Panc1 (cell line): ENCODE results near the gene MAP3K20.

Experiments
- POLR2AphosphoS5 ChIP-seq: IDR thresholded peaks from 2 replicates; pipeline ENCODE4 v1.6.1; 2012; ENCODE audit warnings: mild to moderate bottlenecking, low read depth, low read length, moderate library complexity
- SIN3A ChIP-seq: IDR thresholded peaks from 2 replicates; pipeline ENCODE4 v1.6.1; 2012; ENCODE audit warnings: low read depth, mild to moderate bottlenecking, low read length, moderate library complexity, borderline replicate concordance; ENCODE audit not compliant: insufficient read depth
- TF ChIP-seq, protein P1 (sequence below): fragments of 450-650 bp; IDR thresholded peaks from 2 replicates; pipeline ENCODE4 v1.5.1; 2017; ENCODE audit warnings: mild to moderate bottlenecking
- TF ChIP-seq, protein P2 (sequence below), 2 experiments: IDR thresholded peaks; 2 replicates each; pipeline ENCODE4 v1.6.1; 2011 to 2012; ENCODE audit warnings: low read depth in 2 of 2, control low read depth in 1 of 2, low read length in 1 of 2, mild to moderate bottlenecking in 1 of 2, moderate library complexity in 1 of 2; ENCODE audit not compliant: insufficient read depth in 1 of 2

DNA sequence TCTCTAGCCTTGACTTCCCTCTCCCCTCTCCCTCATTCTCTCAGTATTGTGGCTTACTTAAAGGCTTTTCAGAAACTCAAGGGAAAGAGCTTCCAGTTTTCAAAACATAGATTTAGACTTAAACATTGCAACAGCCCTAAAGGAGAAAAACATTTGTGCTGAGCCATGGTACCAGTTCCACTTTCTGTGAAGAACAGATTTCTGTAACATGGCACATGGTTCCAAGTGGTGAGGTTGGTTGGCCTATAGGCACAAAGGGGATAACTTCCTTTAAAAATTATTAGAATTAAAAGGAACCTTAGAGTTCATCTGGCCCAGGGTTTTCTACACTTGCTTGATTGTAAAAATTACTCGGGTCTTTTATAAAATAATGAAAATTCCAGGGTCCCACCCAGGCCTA lies 140.4 kb downstream of the MAP3K20 start:
- TF ChIP-seq, protein P1, sequence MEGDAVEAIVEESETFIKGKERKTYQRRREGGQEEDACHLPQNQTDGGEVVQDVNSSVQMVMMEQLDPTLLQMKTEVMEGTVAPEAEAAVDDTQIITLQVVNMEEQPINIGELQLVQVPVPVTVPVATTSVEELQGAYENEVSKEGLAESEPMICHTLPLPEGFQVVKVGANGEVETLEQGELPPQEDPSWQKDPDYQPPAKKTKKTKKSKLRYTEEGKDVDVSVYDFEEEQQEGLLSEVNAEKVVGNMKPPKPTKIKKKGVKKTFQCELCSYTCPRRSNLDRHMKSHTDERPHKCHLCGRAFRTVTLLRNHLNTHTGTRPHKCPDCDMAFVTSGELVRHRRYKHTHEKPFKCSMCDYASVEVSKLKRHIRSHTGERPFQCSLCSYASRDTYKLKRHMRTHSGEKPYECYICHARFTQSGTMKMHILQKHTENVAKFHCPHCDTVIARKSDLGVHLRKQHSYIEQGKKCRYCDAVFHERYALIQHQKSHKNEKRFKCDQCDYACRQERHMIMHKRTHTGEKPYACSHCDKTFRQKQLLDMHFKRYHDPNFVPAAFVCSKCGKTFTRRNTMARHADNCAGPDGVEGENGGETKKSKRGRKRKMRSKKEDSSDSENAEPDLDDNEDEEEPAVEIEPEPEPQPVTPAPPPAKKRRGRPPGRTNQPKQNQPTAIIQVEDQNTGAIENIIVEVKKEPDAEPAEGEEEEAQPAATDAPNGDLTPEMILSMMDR, result no peak
- TF ChIP-seq SIN3A (no peak), POLR2AphosphoS5 (no peak)
- TF ChIP-seq, protein P2, sequence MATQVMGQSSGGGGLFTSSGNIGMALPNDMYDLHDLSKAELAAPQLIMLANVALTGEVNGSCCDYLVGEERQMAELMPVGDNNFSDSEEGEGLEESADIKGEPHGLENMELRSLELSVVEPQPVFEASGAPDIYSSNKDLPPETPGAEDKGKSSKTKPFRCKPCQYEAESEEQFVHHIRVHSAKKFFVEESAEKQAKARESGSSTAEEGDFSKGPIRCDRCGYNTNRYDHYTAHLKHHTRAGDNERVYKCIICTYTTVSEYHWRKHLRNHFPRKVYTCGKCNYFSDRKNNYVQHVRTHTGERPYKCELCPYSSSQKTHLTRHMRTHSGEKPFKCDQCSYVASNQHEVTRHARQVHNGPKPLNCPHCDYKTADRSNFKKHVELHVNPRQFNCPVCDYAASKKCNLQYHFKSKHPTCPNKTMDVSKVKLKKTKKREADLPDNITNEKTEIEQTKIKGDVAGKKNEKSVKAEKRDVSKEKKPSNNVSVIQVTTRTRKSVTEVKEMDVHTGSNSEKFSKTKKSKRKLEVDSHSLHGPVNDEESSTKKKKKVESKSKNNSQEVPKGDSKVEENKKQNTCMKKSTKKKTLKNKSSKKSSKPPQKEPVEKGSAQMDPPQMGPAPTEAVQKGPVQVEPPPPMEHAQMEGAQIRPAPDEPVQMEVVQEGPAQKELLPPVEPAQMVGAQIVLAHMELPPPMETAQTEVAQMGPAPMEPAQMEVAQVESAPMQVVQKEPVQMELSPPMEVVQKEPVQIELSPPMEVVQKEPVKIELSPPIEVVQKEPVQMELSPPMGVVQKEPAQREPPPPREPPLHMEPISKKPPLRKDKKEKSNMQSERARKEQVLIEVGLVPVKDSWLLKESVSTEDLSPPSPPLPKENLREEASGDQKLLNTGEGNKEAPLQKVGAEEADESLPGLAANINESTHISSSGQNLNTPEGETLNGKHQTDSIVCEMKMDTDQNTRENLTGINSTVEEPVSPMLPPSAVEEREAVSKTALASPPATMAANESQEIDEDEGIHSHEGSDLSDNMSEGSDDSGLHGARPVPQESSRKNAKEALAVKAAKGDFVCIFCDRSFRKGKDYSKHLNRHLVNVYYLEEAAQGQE (IDR thresholded peaks at IDR 0.05; ENCODE audit: insufficient read depth in 1 of 2, low read depth in 2 of 2, low read length in 1 of 2), result no peak
